GM23338 (cell line): ENCODE data around the gene TMEM178A. TPM values are rescaled to one million over a fixed set of nuclear protein-coding genes. Genes with fewer than 3 reads are reported as not detected.
"Not testable (repeated sequence)": the region's sequence is repeated elsewhere in the genome, so short reads cannot be mapped to it uniquely, and the experiment has no call there.

Source experiments
- ATAC-seq: fragments of 200-7000 bp; cut with Tn5 transposase; 3 replicates; pipeline ENCODE4 v1.9.1; 2020
- DNase-seq: peaks from one replicate; pipeline ENCODE4 v3.0.0-alpha.2; 2015; ENCODE audit warnings: low spot score
- H2AFZ ChIP-seq: fragments of 200-600 bp; sonication (generic); 2 replicates; pipeline ENCODE4 v1.8.0; 2016; ENCODE audit warnings: antibody characterized with exemption, mild to moderate bottlenecking, moderate library complexity
- H3F3A ChIP-seq: fragments of 200-600 bp; sonication (generic); replicated peaks from 2 replicates; pipeline ENCODE4 v1.8.0; 2017; ENCODE audit warnings: antibody characterized with exemption, mixed run types, low read depth
- H3K27ac ChIP-seq: fragments of 200-600 bp; sonication (generic); 2 replicates; pipeline ENCODE4 v1.6.1; 2016; ENCODE audit warnings: low read depth
- H3K27me3 ChIP-seq: fragments of 200-600 bp; sonication (generic); 2 replicates; pipeline ENCODE4 v1.8.0; 2016; ENCODE audit warnings: mild to moderate bottlenecking, mixed run types, moderate library complexity; ENCODE audit not compliant: insufficient read depth
- H3K36me3 ChIP-seq: fragments of 200-600 bp; sonication (generic); 2 replicates; pipeline ENCODE4 v1.8.0; 2016; ENCODE audit warnings: mild to moderate bottlenecking; ENCODE audit not compliant: insufficient read depth
- H3K4me1 ChIP-seq: fragments of 200-600 bp; sonication (generic); 2 replicates; pipeline ENCODE4 v1.8.0; 2016; ENCODE audit warnings: mild to moderate bottlenecking, moderate library complexity; ENCODE audit not compliant: insufficient read depth
- H3K4me2 ChIP-seq: fragments of 200-600 bp; sonication (generic); 2 replicates; pipeline ENCODE4 v1.7.1; 2017; ENCODE audit warnings: mixed run types
- H3K4me3 ChIP-seq: fragments of 200-600 bp; sonication (generic); 2 replicates; pipeline ENCODE4 v1.6.1; 2016; ENCODE audit warnings: mixed run types
- H3K79me2 ChIP-seq: fragments of 200-600 bp; sonication (generic); replicated peaks from 2 replicates; pipeline ENCODE4 v1.8.0; 2017; ENCODE audit warnings: mild to moderate bottlenecking; ENCODE audit not compliant: insufficient read depth
- H3K9me2 ChIP-seq: fragments of 200-600 bp; sonication (generic); 2 replicates; pipeline ENCODE4 v1.8.0; 2017; ENCODE audit not compliant: insufficient read depth
- H4K20me1 ChIP-seq: fragments of 200-600 bp; sonication (generic); replicated peaks from 2 replicates; pipeline ENCODE4 v1.8.0; 2017; ENCODE audit warnings: mild to moderate bottlenecking; ENCODE audit not compliant: insufficient read depth
- H3K27ac Mint-ChIP-seq: 2 replicates; pipeline ENCODE4 v1.8.0; 2020; ENCODE audit warnings: inconsistent platforms, mild to moderate bottlenecking, moderate library complexity, mixed read lengths
- H3K27me3 Mint-ChIP-seq: 3 replicates; pipeline ENCODE4 v1.8.0; 2022; ENCODE audit warnings: low read depth, mild to moderate bottlenecking, moderate library complexity, mixed read lengths, inconsistent platforms; ENCODE audit not compliant: insufficient read depth, poor library complexity
- H3K36me3 Mint-ChIP-seq: 3 replicates; pipeline ENCODE4 v1.8.0; 2021; ENCODE audit warnings: low read depth, mild to moderate bottlenecking, inconsistent platforms, moderate library complexity, mixed read lengths
- H3K4me1 Mint-ChIP-seq: 3 replicates; pipeline ENCODE4 v1.8.0; 2020; ENCODE audit warnings: mild to moderate bottlenecking, inconsistent platforms, mixed read lengths
- H3K4me3 Mint-ChIP-seq: 3 replicates; pipeline ENCODE4 v1.8.0; 2021; ENCODE audit warnings: moderate library complexity, mild to moderate bottlenecking, inconsistent platforms, mixed read lengths
- H3K9me3 Mint-ChIP-seq: 3 replicates; pipeline ENCODE4 v1.8.0; 2020; ENCODE audit warnings: moderate library complexity, mild to moderate bottlenecking, inconsistent platforms, mixed read lengths
- ETS1 ChIP-seq: IDR thresholded peaks from 2 replicates; pipeline ENCODE4 v1.6.1; 2016; ENCODE audit warnings: antibody characterized with exemption
- EZH2phosphoT487 ChIP-seq: fragments of 200-600 bp; sonication (generic); IDR thresholded peaks from one replicate; pipeline ENCODE4 v1.8.1; 2018; ENCODE audit warnings: antibody characterized with exemption; ENCODE audit not compliant: unreplicated experiment
- JUNB ChIP-seq: IDR thresholded peaks from one replicate; pipeline ENCODE4 v1.6.1; 2016; ENCODE audit warnings: antibody characterized with exemption; ENCODE audit not compliant: unreplicated experiment
- NANOG ChIP-seq: IDR thresholded peaks from 2 replicates; pipeline ENCODE4 v1.6.1; 2016; ENCODE audit warnings: antibody characterized with exemption, borderline replicate concordance
- POLR2AphosphoS5 ChIP-seq: IDR thresholded peaks from 2 replicates; pipeline ENCODE4 v1.6.1; 2016; ENCODE audit warnings: antibody characterized with exemption, low read depth
- REST ChIP-seq: IDR thresholded peaks from one replicate; pipeline ENCODE4 v1.6.1; 2018; ENCODE audit warnings: antibody characterized with exemption; ENCODE audit not compliant: unreplicated experiment
- STAT1 ChIP-seq: IDR thresholded peaks from one replicate; pipeline ENCODE4 v1.6.1; 2016; ENCODE audit warnings: antibody characterized with exemption; ENCODE audit not compliant: unreplicated experiment
- ZNF114 ChIP-seq: fragments of 250-450 bp; sonication (Bioruptor Pico); IDR thresholded peaks from 2 replicates; pipeline ENCODE4 v1.5.0; 2020; ENCODE audit warnings: mild to moderate bottlenecking, moderate library complexity
- polyA plus RNA-seq: library from polyadenylated mRNA; unstranded; fragments of >200 nt; fragmentation: Nextera tagmentation; extraction: Ambion mirVana; gene quantifications from 2 replicates; pipeline ENCODE4 v1.2.1, GENCODE V29; 2016
- total RNA-seq: library from RNA; depleted of rRNA; stranded (reverse); fragments of >200 nt; shearing (Covaris generic); gene quantifications from 2 replicates; pipeline ENCODE4 v1.2.3, GENCODE V29; 2014

TMEM178A gene
- total and polyA plus RNA-seq, 2 experiments from 2014 or later: 10.3 to 12.3 TPM

GRCh38 chr2:39625927-39626270, 39.8 kb upstream of the TMEM178A start:
- H3K4me1 Mint-ChIP-seq: peaks cover 6% of the 10 kb centered on the region
- ATAC-seq (no peak), DNase-seq (no peak)
- Histone ChIP-seq H4K20me1 (no peaks in the 10 kb centered on the region), H3K27ac (no peak overlapping the region), H3F3A (no peaks in the 10 kb centered on the region), H3K79me2 (no peaks in the 10 kb centered on the region), H3K9me2 (0 out of 2 replicates have a peak, but pooled peaks cover 6% of the 10 kb centered on the region), H3K4me3 (no peak overlapping the region), H3K27me3 (no peaks in the 10 kb centered on the region), H2AFZ (peak overlapping the region; percentile 83), H3K36me3 (no peaks in the 10 kb centered on the region), H3K4me1 (0 out of 2 replicates have a peak, but pooled peaks cover 13% of the 10 kb centered on the region), H3K4me2 (no peak overlapping the region)
- no peak overlapping the region for H3K27ac Mint-ChIP-seq
- no peak overlapping the region for H3K4me3 Mint-ChIP-seq
- H3K27me3 Mint-ChIP-seq: peaks cover 2% of the 10 kb centered on the region
- peaks cover 6% of the 10 kb centered on the region; the same call in 2 of the 3 replicates for H3K36me3 Mint-ChIP-seq
- H3K9me3 Mint-ChIP-seq: peaks cover 15% of the 10 kb centered on the region; the same call in 2 of the 3 replicates
- TF ChIP-seq NANOG: no peak

- H3K27ac Mint-ChIP-seq, ATAC-seq: not testable (repeated sequence)
These were observed 37.4 kb upstream of the TMEM178A start for GRCh38 chr2:39628346-39628745.

DNA sequence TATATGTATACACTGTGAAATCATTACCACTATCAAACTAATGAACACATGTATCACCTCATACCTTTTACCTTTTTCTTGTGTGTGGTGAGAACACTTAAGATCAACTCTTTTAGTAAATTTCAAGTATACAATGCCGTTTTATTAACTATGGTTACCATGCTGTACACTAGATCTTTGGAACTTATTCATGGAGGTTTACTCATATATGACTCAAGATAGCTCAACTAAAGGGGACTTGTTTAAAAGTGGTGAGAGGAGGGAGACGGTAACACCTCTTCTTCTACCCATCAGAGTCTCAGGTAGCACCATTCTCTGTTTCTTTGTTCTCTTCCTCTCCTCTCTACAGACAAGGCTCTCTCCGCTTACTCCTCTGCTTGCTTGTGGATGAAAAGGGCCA, 36.1 kb upstream of the TMEM178A start:
- H3K4me1 ChIP-seq: 0 out of 2 replicates have a peak, but pooled peaks cover 13% of the 10 kb centered on the region
- ATAC-seq (no peak), DNase-seq (no peak)
- no peak overlapping the region for H3K27ac ChIP-seq
- no peak overlapping the region for H3K4me2 ChIP-seq
- Mint-ChIP-seq H3K4me1 (peaks cover 6% of the 10 kb centered on the region), H3K27ac (no peak overlapping the region), H3K36me3 (peaks cover 6% of the 10 kb centered on the region; the same call in 2 of the 3 replicates), H3K27me3 (no peaks in the 10 kb centered on the region), H3K9me3 (peaks cover 15% of the 10 kb centered on the region; the same call in 2 of the 3 replicates), H3K4me3 (no peak overlapping the region)
- H3K9me2 ChIP-seq: peaks cover 2% of the 10 kb centered on the region; the same call in 1 of the 2 replicates
- no peaks in the 10 kb centered on the region for H3K79me2 ChIP-seq
- no peaks in the 10 kb centered on the region for H4K20me1 ChIP-seq
- no peaks in the 10 kb centered on the region for H3K36me3 ChIP-seq
- H3K4me3 ChIP-seq: no peak overlapping the region
- H3F3A ChIP-seq: no peaks in the 10 kb centered on the region
- H2AFZ ChIP-seq: no peak overlapping the region
- H3K27me3 ChIP-seq: no peaks in the 10 kb centered on the region
- no peak for TF ChIP-seq EZH2phosphoT487
- no peak for TF ChIP-seq NANOG
- no peak for TF ChIP-seq REST
- no peak for TF ChIP-seq POLR2AphosphoS5
- TF ChIP-seq ETS1: no peak
- no peak for TF ChIP-seq JUNB
- no peak for TF ChIP-seq STAT1
- TF ChIP-seq ZNF114 (CRISPR knock-in tag): no peak

More at GRCh38 chr2:39628346-39628745, 37.4 kb upstream of the TMEM178A start:
- H3K4me3 Mint-ChIP-seq, H3K4me3 ChIP-seq, H3K36me3 Mint-ChIP-seq, H3F3A ChIP-seq, H3K4me2 ChIP-seq, H3K27me3 ChIP-seq, H2AFZ ChIP-seq, DNase-seq, H4K20me1 ChIP-seq, H3K27ac ChIP-seq, H3K4me1 Mint-ChIP-seq, H3K9me2 ChIP-seq, H3K36me3 ChIP-seq, H3K27me3 Mint-ChIP-seq, H3K79me2 ChIP-seq: not testable (repeated sequence)
- peaks cover 15% of the 10 kb centered on the region; the same call in 2 of the 3 replicates for H3K9me3 Mint-ChIP-seq
- H3K4me1 ChIP-seq: 0 out of 2 replicates have a peak, but pooled peaks cover 13% of the 10 kb centered on the region
